Retina (tissue), 1 donor: Measurements from ENCODE around the gene RAMP1.

ENCODE experiments used
- DNase-seq: peaks from one replicate; pipeline ENCODE4 v3.0.0-alpha.2; 2016

The RAMP1 gene

GRCh38 chr2:237895544-237896506 is 36.4 kb downstream of the RAMP1 start:
- no peak for DNase-seq

GRCh38 chr2:237896507-237896892 is 37.1 kb downstream of the RAMP1 start:
- DNase-seq: no peak

GRCh38 chr2:237896956-237897355 is 37.5 kb downstream of the RAMP1 start:
- no peak for DNase-seq

GRCh38 chr2:237898057-237898414 is 38.6 kb downstream of the RAMP1 start:
- DNase-seq: no peak

GRCh38 chr2:237900891-237901831 is 41.7 kb downstream of the RAMP1 start:
- DNase-seq: no peak

GRCh38 chr2:237901932-237902850 is 42.8 kb downstream of the RAMP1 start:
- DNase-seq: no peak

GRCh38 chr2:237904831-237905599 is 45.6 kb downstream of the RAMP1 start:
- DNase-seq: no peak

- no peak for DNase-seq
These were observed 47.7 kb downstream of the RAMP1 start for GRCh38 chr2:237907144-237907543.

- no peak for DNase-seq
These were observed 49.8 kb downstream of the RAMP1 start for GRCh38 chr2:237909075-237909695.

- no peak for DNase-seq
These were observed 50.5 kb downstream of the RAMP1 start for GRCh38 chr2:237909801-237910475.

GRCh38 chr2:237910576-237911362 is 51.3 kb downstream of the RAMP1 start:
- DNase-seq: no peak

GRCh38 chr2:237911363-237912017 is 52.1 kb downstream of the RAMP1 start:
- no peak for DNase-seq

- no peak for DNase-seq
These were observed 53.1 kb downstream of the RAMP1 start for GRCh38 chr2:237912271-237913192.

- DNase-seq: no peak
These were observed 53.9 kb downstream of the RAMP1 start for GRCh38 chr2:237913193-237913917.

GRCh38 chr2:237915576-237915975 is 56.2 kb downstream of the RAMP1 start:
- DNase-seq: no peak

- no peak for DNase-seq
These were observed 56.9 kb downstream of the RAMP1 start for GRCh38 chr2:237916296-237916695.

- DNase-seq: no peak
These were observed 58.4 kb downstream of the RAMP1 start for GRCh38 chr2:237917696-237918374.
